DMS53 (cell line): Measurements from ENCODE around the gene ITGB1.
"Not testable (repeated sequence)": the region's sequence is repeated elsewhere in the genome, so short reads cannot be mapped to it uniquely, and the experiment has no call there.

Experiments used
- DNase-seq: peaks from one replicate; lab custom pipeline; 2025; lab: John Stamatoyannopoulos, UW

ITGB1 gene

GRCh38 chr10:32958085-32959005, at the start of gene ITGB1:
Gene ITGB1, minus strand, starts transcription at chr10:32958230. Its CDS starts 22,672 bp downstream, at chr10:32935558.
- DNase-seq, result peak; percentile 99

GRCh38 chr10:33006342-33006887, 48.4 kb upstream of the ITGB1 start:
- DNase-seq, result no peak

GRCh38 chr10:33005322-33006301, 47.6 kb upstream of the ITGB1 start:
- peak; percentile 88 for DNase-seq

GRCh38 chr10:33001908-33002492, 44.0 kb upstream of the ITGB1 start:
- no peak for DNase-seq

GRCh38 chr10:32998060-32998581, 40.1 kb upstream of the ITGB1 start:
- not testable (repeated sequence) for DNase-seq

- DNase-seq, result peak; percentile 15
These were observed 37.7 kb upstream of the ITGB1 start for GRCh38 chr10:32995751-32996150.

- no peak for DNase-seq
These were observed 37.1 kb upstream of the ITGB1 start for GRCh38 chr10:32995066-32995622.

GRCh38 chr10:32994632-32995031, 36.6 kb upstream of the ITGB1 start:
- DNase-seq, result not testable (repeated sequence)

GRCh38 chr10:32992310-32992709, 34.3 kb upstream of the ITGB1 start:
- DNase-seq, result not testable (repeated sequence)

GRCh38 chr10:32990811-32991210, 32.8 kb upstream of the ITGB1 start:
- DNase-seq, result peak; percentile 21

GRCh38 chr10:32988604-32989003, 30.6 kb upstream of the ITGB1 start:
- DNase-seq, result no peak

- DNase-seq, result no peak
These were observed 29.1 kb upstream of the ITGB1 start for GRCh38 chr10:32987172-32987571.

- DNase-seq, result peak; percentile 47
These were observed 27.8 kb upstream of the ITGB1 start for GRCh38 chr10:32985775-32986350.

GRCh38 chr10:32985341-32985764, 27.3 kb upstream of the ITGB1 start:
- DNase-seq, result no peak

- no peak for DNase-seq
These were observed 26.1 kb upstream of the ITGB1 start for GRCh38 chr10:32984003-32984600.

- peak; percentile 10 for DNase-seq
These were observed 25.2 kb upstream of the ITGB1 start for GRCh38 chr10:32982911-32983909.

- DNase-seq, result no peak
These were observed 24.3 kb upstream of the ITGB1 start for GRCh38 chr10:32982293-32982709.

- peak; percentile 80 for DNase-seq
These were observed 23.7 kb upstream of the ITGB1 start for GRCh38 chr10:32981760-32982159.
